ENCODE measurements around the gene IVD.
A peak's percentile ranks its signal among the peaks of the same experiment; 100 is the strongest.

IVD gene

GRCh38 chr15:40460404-40460803 is 54.8 kb downstream of the IVD start:
- no peak for DNase-seq

GRCh38 chr15:40461958-40462357 is 56.4 kb downstream of the IVD start:
- no peak for DNase-seq

GRCh38 chr15:40463279-40463678 is 57.7 kb downstream of the IVD start:
- DNase-seq = no peak

- no peak for DNase-seq
Observed at GRCh38 chr15:40463886-40464545, 58.4 kb downstream of the IVD start.

- no peak for DNase-seq
Observed at GRCh38 chr15:40464595-40465185, 59.1 kb downstream of the IVD start.

- no peak for DNase-seq
Observed at GRCh38 chr15:40465939-40466338, 60.3 kb downstream of the IVD start.

GRCh38 chr15:40466426-40467260 is 61.0 kb downstream of the IVD start:
- no peak for DNase-seq

GRCh38 chr15:40467261-40467615 is 61.6 kb downstream of the IVD start:
- DNase-seq = no peak

GRCh38 chr15:40468898-40469331 is 63.3 kb downstream of the IVD start:
- no peak for DNase-seq

GRCh38 chr15:40469776-40470390 is 64.3 kb downstream of the IVD start:
- DNase-seq = no peak

- DNase-seq = peak; percentile 27 to 47
Observed at GRCh38 chr15:40470423-40471104, 65.0 kb downstream of the IVD start, which contains the start of gene CHST14. Gene CHST14 (plus strand): TSS chr15:40470984. CDS start chr15:40471214, 230 bp downstream.
